ENCODE measurements around the gene ADAMTS17. TPM values are rescaled to one million over a fixed set of nuclear protein-coding genes. Genes with fewer than 3 reads are reported as not detected.

The ADAMTS17 gene
- total RNA-seq, 4 donors from 2014 or later, result 5.0 to 16.2 (median 11.6) TPM

DNA sequence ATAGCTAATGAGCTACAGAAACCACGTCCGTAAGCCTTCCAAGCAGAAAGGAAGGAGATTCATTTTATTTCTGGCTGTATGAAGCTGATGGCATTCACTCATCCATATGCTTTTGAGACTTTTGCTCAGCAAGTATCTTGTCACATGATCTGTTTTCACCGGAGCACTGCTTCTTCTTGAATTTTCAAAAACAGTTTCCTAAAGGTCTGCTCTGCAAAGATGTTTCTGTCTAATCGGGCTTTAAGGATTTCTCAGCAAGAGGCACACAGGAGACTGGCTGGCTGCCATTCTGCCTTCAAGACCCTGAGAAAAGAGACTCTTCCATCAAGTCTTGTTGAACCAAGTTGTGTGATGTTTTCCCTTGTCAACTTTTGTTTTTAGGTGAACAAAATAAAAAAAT is 319.0 kb downstream of the ADAMTS17 start:
- peaks cover 7 to 11% of the 10 kb centered on the region in 2 donors for H3K4me1 ChIP-seq
- intact Hi-C loops (cut with DNase I; ENCODE audit: low total_unique reads) (no loop called here), in situ Hi-C loops (cut with MboI; ENCODE audit: low sequenced_read_pairs in 4 of 4) (no loop called here)
- no peaks in the 10 kb centered on the region for H3K27me3 ChIP-seq
- peak overlapping the region in 1 of 4 donors; percentile 10 for H3K4me3 ChIP-seq
- ATAC-seq (no peak), DNase-seq (no peak)
- H3K36me3 ChIP-seq, result no peaks in the 10 kb centered on the region
- no peak overlapping the region for H3K27ac ChIP-seq
- no peak for TF ChIP-seq POLR2A (IDR thresholded peaks at IDR 0.05)
- TF ChIP-seq, protein P1, sequence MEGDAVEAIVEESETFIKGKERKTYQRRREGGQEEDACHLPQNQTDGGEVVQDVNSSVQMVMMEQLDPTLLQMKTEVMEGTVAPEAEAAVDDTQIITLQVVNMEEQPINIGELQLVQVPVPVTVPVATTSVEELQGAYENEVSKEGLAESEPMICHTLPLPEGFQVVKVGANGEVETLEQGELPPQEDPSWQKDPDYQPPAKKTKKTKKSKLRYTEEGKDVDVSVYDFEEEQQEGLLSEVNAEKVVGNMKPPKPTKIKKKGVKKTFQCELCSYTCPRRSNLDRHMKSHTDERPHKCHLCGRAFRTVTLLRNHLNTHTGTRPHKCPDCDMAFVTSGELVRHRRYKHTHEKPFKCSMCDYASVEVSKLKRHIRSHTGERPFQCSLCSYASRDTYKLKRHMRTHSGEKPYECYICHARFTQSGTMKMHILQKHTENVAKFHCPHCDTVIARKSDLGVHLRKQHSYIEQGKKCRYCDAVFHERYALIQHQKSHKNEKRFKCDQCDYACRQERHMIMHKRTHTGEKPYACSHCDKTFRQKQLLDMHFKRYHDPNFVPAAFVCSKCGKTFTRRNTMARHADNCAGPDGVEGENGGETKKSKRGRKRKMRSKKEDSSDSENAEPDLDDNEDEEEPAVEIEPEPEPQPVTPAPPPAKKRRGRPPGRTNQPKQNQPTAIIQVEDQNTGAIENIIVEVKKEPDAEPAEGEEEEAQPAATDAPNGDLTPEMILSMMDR (IDR thresholded peaks at IDR 0.05 in 4 of 5, conservative IDR thresholded peaks at IDR 0.05 in 1 of 5), result no peak
- H3K9me3 ChIP-seq, result no peaks in the 10 kb centered on the region

DNA sequence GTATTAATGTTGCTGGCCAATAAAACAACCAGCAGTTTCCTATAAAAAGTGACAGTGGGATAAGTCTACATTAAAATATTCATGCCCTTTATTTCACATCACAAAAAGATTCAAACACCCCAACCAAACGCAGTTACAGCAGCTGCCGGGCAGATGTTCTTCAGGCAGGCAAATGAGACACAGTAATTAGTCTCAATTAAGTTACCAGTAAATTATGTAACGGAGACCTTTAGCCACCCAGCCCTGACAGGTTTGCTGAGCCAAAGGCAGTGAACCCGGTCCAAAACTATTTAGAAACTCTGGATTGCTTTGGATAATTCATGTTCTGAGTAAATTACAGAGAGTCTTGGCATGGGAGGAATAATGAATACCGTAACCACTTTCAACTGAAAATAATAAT is 319.4 kb downstream of the ADAMTS17 start:
- in situ Hi-C loops (cut with MboI; ENCODE audit: low sequenced_read_pairs in 4 of 4), result no loop called here
- intact Hi-C loops (cut with DNase I; ENCODE audit: low total_unique reads), result no loop called here
- ATAC-seq (no peak), DNase-seq (no peak)
- Histone ChIP-seq H3K9me3 (no peaks in the 10 kb centered on the region), H3K27me3 (no peaks in the 10 kb centered on the region), H3K36me3 (no peaks in the 10 kb centered on the region), H3K4me1 (peaks cover 7 to 11% of the 10 kb centered on the region in 2 donors), H3K4me3 (peak overlapping the region in 1 of 4 donors; percentile 10), H3K27ac (no peak overlapping the region)
- TF ChIP-seq, protein P1 (IDR thresholded peaks at IDR 0.05 in 4 of 5, conservative IDR thresholded peaks at IDR 0.05 in 1 of 5), result no peak
- TF ChIP-seq POLR2A (IDR thresholded peaks at IDR 0.05), result no peak

DNA sequence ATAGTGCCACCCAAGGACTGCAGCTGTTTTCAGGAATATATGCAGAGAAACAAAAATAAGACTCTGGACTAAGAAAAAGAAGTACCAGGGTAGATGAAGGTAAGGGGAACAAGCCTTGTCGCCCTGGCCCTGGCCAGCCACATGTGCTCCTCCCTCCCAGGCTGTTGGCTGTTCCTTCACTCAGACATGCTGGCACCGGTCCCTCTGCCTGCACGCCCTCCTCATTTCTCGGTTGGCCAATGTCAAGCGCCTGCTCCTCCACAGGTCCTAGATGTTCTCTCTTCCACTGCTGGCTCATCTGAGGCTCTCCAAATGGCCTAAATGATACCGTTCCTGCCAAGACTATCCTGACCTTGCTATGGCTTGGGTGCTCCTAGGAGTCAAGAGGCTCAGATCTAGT is 320.1 kb downstream of the ADAMTS17 start:
- ATAC-seq (peak; percentile 18 to 50), DNase-seq (peak in 1 of 2 donors; percentile 41)
- intact Hi-C loops (cut with DNase I; ENCODE audit: low total_unique reads), result no loop called here
- in situ Hi-C loops (cut with MboI; ENCODE audit: low sequenced_read_pairs in 4 of 4), result no loop called here
- Histone ChIP-seq H3K4me1 (peaks cover 7 to 11% of the 10 kb centered on the region in 2 donors), H3K36me3 (no peaks in the 10 kb centered on the region), H3K27me3 (no peaks in the 10 kb centered on the region), H3K4me3 (no peak overlapping the region), H3K27ac (peak overlapping the region in 1 of 4 donors; percentile 57), H3K9me3 (no peaks in the 10 kb centered on the region)
- TF ChIP-seq, protein P1 (IDR thresholded peaks at IDR 0.05 in 4 of 5, conservative IDR thresholded peaks at IDR 0.05 in 1 of 5), result no peak
- no peak for TF ChIP-seq POLR2A (IDR thresholded peaks at IDR 0.05)

DNA sequence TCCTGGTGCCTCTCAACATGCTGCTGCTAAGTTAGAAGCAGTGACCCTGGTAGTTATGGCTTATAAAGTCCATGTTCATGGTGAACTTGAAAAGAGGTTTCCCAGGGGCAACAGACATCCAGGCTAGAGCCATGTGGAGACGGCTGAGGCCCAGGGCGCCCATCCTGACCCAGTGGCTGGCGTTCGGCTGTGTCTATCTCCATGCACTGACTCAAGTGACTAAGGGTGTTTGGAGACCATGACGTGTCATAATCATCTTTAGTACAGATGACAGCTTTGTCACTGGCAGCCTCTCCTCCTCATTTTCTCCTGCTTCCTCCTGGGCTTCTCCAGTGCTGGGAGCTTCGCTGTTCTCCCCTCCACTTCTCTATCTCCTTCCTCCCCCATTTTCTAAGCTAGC is 321.2 kb downstream of the ADAMTS17 start:
- ATAC-seq, result peak in 1 of 2 donors; percentile 37
- Histone ChIP-seq H3K9me3 (no peaks in the 10 kb centered on the region), H3K27ac (peak overlapping the region in 1 of 4 donors; percentile 57), H3K4me1 (peaks cover 7 to 11% of the 10 kb centered on the region in 2 donors), H3K4me3 (no peak overlapping the region), H3K27me3 (no peaks in the 10 kb centered on the region), H3K36me3 (no peaks in the 10 kb centered on the region)
- TF ChIP-seq POLR2A (IDR thresholded peaks at IDR 0.05), result no peak
- TF ChIP-seq, protein P1 (IDR thresholded peaks at IDR 0.05 in 4 of 5, conservative IDR thresholded peaks at IDR 0.05 in 1 of 5), result no peak
- intact Hi-C loops (cut with DNase I; ENCODE audit: low total_unique reads) (no loop called here), in situ Hi-C loops (cut with MboI; ENCODE audit: low sequenced_read_pairs in 4 of 4) (no loop called here)
- DNase-seq, result no peak

DNA sequence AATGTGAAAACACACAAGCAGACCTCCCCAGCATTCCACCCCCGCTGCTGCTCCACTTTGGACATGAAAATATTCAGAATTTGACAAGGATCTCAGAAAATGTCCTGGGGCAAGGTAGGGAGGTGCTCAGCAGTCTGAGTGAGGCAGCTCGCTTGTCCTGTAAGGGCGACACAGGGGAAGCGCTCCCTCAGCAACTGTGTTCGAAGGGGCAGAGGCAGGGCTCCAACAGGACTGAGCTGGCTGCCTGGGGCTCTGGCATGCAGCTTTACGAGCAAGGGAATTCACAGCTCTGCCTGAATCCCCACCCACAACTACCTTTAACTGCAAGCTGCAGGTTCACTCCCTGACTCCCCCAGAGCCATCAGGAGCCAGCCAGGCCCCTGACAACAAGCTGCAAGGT is 321.6 kb downstream of the ADAMTS17 start:
- DNase-seq (no peak), ATAC-seq (no peak)
- Histone ChIP-seq H3K4me1 (peaks cover 7 to 11% of the 10 kb centered on the region in 2 donors), H3K4me3 (no peak overlapping the region), H3K9me3 (no peaks in the 10 kb centered on the region), H3K27me3 (no peaks in the 10 kb centered on the region), H3K36me3 (no peaks in the 10 kb centered on the region), H3K27ac (peak overlapping the region in 1 of 4 donors; percentile 57)
- TF ChIP-seq POLR2A (IDR thresholded peaks at IDR 0.05), result no peak
- TF ChIP-seq, protein P1 (IDR thresholded peaks at IDR 0.05 in 4 of 5, conservative IDR thresholded peaks at IDR 0.05 in 1 of 5), result no peak
- in situ Hi-C loops (cut with MboI; ENCODE audit: low sequenced_read_pairs in 4 of 4) (no loop called here), intact Hi-C loops (cut with DNase I; ENCODE audit: low total_unique reads) (no loop called here)
